Neural progenitor cell (in vitro differentiated cells): Measurements from ENCODE around the gene PI4KB.

Experiments
- CTCF ChIP-seq: fragments of 200-600 bp; sonication (generic); IDR thresholded peaks from 2 replicates; pipeline ENCODE4 v1.5.1; 2017; ENCODE audit warnings: antibody characterized with exemption, mild to moderate bottlenecking
- EZH2 ChIP-seq: fragments of 200-600 bp; sonication (generic); IDR thresholded peaks from 2 replicates; pipeline ENCODE4 v1.6.1; 2017; ENCODE audit warnings: antibody characterized with exemption, mild to moderate bottlenecking, moderate library complexity
- EZH2phosphoT487 ChIP-seq: fragments of 200-600 bp; sonication (generic); IDR thresholded peaks from 2 replicates; pipeline ENCODE4 v1.6.1; 2017; ENCODE audit warnings: antibody characterized with exemption

- TF ChIP-seq CTCF: no peak
- TF ChIP-seq EZH2phosphoT487: no peak
- TF ChIP-seq EZH2: no peak
These were observed 60.4 kb downstream of the PI4KB start for GRCh38 chr1:151266821-151267220.
